H9 (cell line): ENCODE measurements around the gene MPHOSPH8. TPM values are rescaled to one million over a fixed set of nuclear protein-coding genes. Genes with fewer than 3 reads are reported as not detected.

Experiments
- DNase-seq: peaks from one replicate; pipeline ENCODE4 v3.0.0-alpha.2; 2017
- H2AFZ ChIP-seq: one replicate; pipeline ENCODE4 v1.6.1; 2013; ENCODE audit warnings: mild to moderate bottlenecking, low read length, control low read depth, moderate library complexity
- H2AK5ac ChIP-seq: 2 replicates; pipeline ENCODE4 v1.6.1; 2013; ENCODE audit warnings: low read length, control low read depth, mixed read lengths; ENCODE audit not compliant: insufficient read length
- H2BK120ac ChIP-seq: one replicate; pipeline ENCODE4 v1.6.1; 2013; ENCODE audit warnings: low read depth, mild to moderate bottlenecking, low read length, control low read depth, inconsistent platforms; ENCODE audit not compliant: poor library complexity, severe bottlenecking
- H2BK12ac ChIP-seq: 2 replicates; pipeline ENCODE4 v1.6.1; 2013; ENCODE audit warnings: low read length, control low read depth, mixed read lengths, low read depth; ENCODE audit not compliant: insufficient read length
- H2BK15ac ChIP-seq: 2 replicates; pipeline ENCODE4 v1.6.1; 2013; ENCODE audit warnings: low read depth, low read length, control low read depth
- H2BK20ac ChIP-seq: one replicate; pipeline ENCODE4 v1.6.1; 2013; ENCODE audit warnings: low read depth, mild to moderate bottlenecking, low read length, control low read depth, inconsistent platforms; ENCODE audit not compliant: poor library complexity, severe bottlenecking
- H2BK5ac ChIP-seq: 2 replicates; pipeline ENCODE4 v1.6.1; 2013; ENCODE audit warnings: low read length, control low read depth, mixed read lengths; ENCODE audit not compliant: insufficient read length
- H3K14ac ChIP-seq: 2 replicates; pipeline ENCODE4 v1.6.1; 2013; ENCODE audit warnings: low read length, control low read depth; ENCODE audit not compliant: insufficient read depth
- H3K18ac ChIP-seq: 2 replicates; pipeline ENCODE4 v1.6.1; 2013; ENCODE audit warnings: low read depth, mild to moderate bottlenecking, mixed read lengths, low read length, control low read depth; ENCODE audit not compliant: insufficient read length
- H3K23ac ChIP-seq: 2 replicates; pipeline ENCODE4 v1.6.1; 2013; ENCODE audit warnings: low read length, control low read depth, mixed read lengths, low read depth; ENCODE audit not compliant: insufficient read length
- H3K23me2 ChIP-seq: 2 replicates; pipeline ENCODE4 v1.6.1; 2013; ENCODE audit warnings: low read depth, mild to moderate bottlenecking, mixed read lengths, low read length, control low read depth; ENCODE audit not compliant: insufficient read length, poor library complexity, severe bottlenecking
- H3K27ac ChIP-seq: 2 replicates; pipeline ENCODE4 v1.5.1; 2013; ENCODE audit warnings: low read length, control low read depth, mixed read lengths, low read depth; ENCODE audit not compliant: insufficient read length
- H3K27me3 ChIP-seq: 2 replicates; pipeline ENCODE4 v1.6.1; 2013; ENCODE audit warnings: low read length, control low read depth, inconsistent platforms; ENCODE audit not compliant: insufficient read depth
- H3K4ac ChIP-seq: 2 replicates; pipeline ENCODE4 v1.6.1; 2013; ENCODE audit warnings: low read depth, mild to moderate bottlenecking, control low read depth, inconsistent platforms, low read length, moderate library complexity
- H3K4me1 ChIP-seq: 2 replicates; pipeline ENCODE4 v1.6.1; 2013; ENCODE audit warnings: low read length, control low read depth, inconsistent platforms; ENCODE audit not compliant: insufficient read depth
- H3K4me2 ChIP-seq: 2 replicates; pipeline ENCODE4 v1.6.1; 2013; ENCODE audit warnings: low read length, control low read depth, mixed read lengths; ENCODE audit not compliant: insufficient read length, insufficient read depth
- H3K56ac ChIP-seq: 2 replicates; pipeline ENCODE4 v1.6.1; 2013; ENCODE audit warnings: low read depth, mild to moderate bottlenecking, mixed read lengths, low read length, control low read depth; ENCODE audit not compliant: insufficient read length
- H3K79me1 ChIP-seq: 2 replicates; pipeline ENCODE4 v1.6.1; 2013; ENCODE audit warnings: low read depth, mild to moderate bottlenecking, moderate library complexity, low read length, control low read depth, inconsistent platforms; ENCODE audit not compliant: insufficient read depth, poor library complexity, severe bottlenecking
- H3K79me2 ChIP-seq: 2 replicates; pipeline ENCODE4 v1.6.1; 2013; ENCODE audit warnings: low read length, control low read depth, inconsistent platforms; ENCODE audit not compliant: insufficient read depth
- H3K9ac ChIP-seq: 2 replicates; pipeline ENCODE4 v1.6.1; 2013; ENCODE audit warnings: low read length, control low read depth, mixed read lengths; ENCODE audit not compliant: insufficient read length; ENCODE audit errors: extremely low read depth
- H3K9me3 ChIP-seq: one replicate; pipeline ENCODE4 v1.6.1; 2013; ENCODE audit warnings: low read depth, low read length, inconsistent platforms; ENCODE audit not compliant: control insufficient read depth
- H3T11ph ChIP-seq: one replicate; pipeline ENCODE4 v1.6.1; 2013; ENCODE audit warnings: mild to moderate bottlenecking, low read length, control low read depth, inconsistent platforms
- H4K20me1 ChIP-seq: one replicate; pipeline ENCODE4 v1.6.1; 2013; ENCODE audit not compliant: control insufficient read depth, insufficient read length, insufficient read depth
- H4K5ac ChIP-seq: 2 replicates; pipeline ENCODE4 v1.6.1; 2013; ENCODE audit warnings: low read depth, mild to moderate bottlenecking, mixed read lengths, low read length, control low read depth; ENCODE audit not compliant: insufficient read length
- H4K8ac ChIP-seq: replicated peaks from 2 replicates; pipeline ENCODE4 v1.6.1; 2013; ENCODE audit warnings: low read length, control low read depth, mixed read lengths, low read depth; ENCODE audit not compliant: insufficient read length
- H4K91ac ChIP-seq: 2 replicates; pipeline ENCODE4 v1.6.1; 2013; ENCODE audit warnings: low read depth, mild to moderate bottlenecking, moderate library complexity, mixed read lengths, low read length, control low read depth; ENCODE audit not compliant: insufficient read length
- H3K27ac Mint-ChIP-seq, 3 experiments: 2 replicates in 2 of 3; 3 replicates in 1 of 3; pipeline ENCODE4 v1.8.0; 2020 to 2021; ENCODE audit warnings: mixed read lengths in 3 of 3, mild to moderate bottlenecking in 1 of 3, moderate library complexity in 1 of 3
- H3K27me3 Mint-ChIP-seq: 2 replicates; pipeline ENCODE4 v1.8.0; 2021; ENCODE audit warnings: low read depth, mild to moderate bottlenecking, moderate library complexity, mixed read lengths
- H3K36me3 Mint-ChIP-seq, 3 experiments: 2 replicates in 2 of 3; 3 replicates in 1 of 3; pipeline ENCODE4 v1.8.0; 2020 to 2021; ENCODE audit warnings: low read depth in 3 of 3, mixed read lengths in 3 of 3; ENCODE audit not compliant: insufficient read depth in 1 of 3
- H3K4me1 Mint-ChIP-seq, 2 experiments: 2 replicates each; pipeline ENCODE4 v1.8.0; 2020; ENCODE audit warnings: mixed read lengths in 2 of 2
- H3K4me3 Mint-ChIP-seq, 2 experiments: 2 replicates in 1 of 2; 3 replicates in 1 of 2; pipeline ENCODE4 v1.8.0; 2020 to 2021; ENCODE audit warnings: mild to moderate bottlenecking in 2 of 2, mixed read lengths in 2 of 2, moderate library complexity in 1 of 2
- H3K9me3 Mint-ChIP-seq, 2 experiments: 2 replicates in 1 of 2; 3 replicates in 1 of 2; pipeline ENCODE4 v1.8.0; 2020; ENCODE audit warnings: mild to moderate bottlenecking in 2 of 2, mixed read lengths in 2 of 2, moderate library complexity in 1 of 2
- WGBS: extraction: QIAGEN DNeasy Blood & Tissue Kit; methylation state at CpG from one replicate; pipeline ENCODE4 v1.1.7; 2013; ENCODE audit warnings: missing lambda C conversion rate, low lambda C conversion rate, mixed read lengths; ENCODE audit not compliant: insufficient read length; ENCODE audit errors: extremely low coverage; 5-methylcytosine and 5-hydroxymethylcytosine counted together
- total RNA-seq: library from RNA; stranded (reverse); gene quantifications from 2 replicates; pipeline ENCODE4 v1.2.1, GENCODE V29; 2021
- TF ChIP-seq, protein P1 (sequence below): fragments of 200-600 bp; sonication (generic); conservative IDR thresholded peaks from 3 replicates; pipeline ENCODE4 v1.8.0; 2021; ENCODE audit warnings: antibody characterized with exemption, mild to moderate bottlenecking

Gene MPHOSPH8
- total RNA-seq, 1 experiment from 2014 or later = 21.1 TPM

DNA sequence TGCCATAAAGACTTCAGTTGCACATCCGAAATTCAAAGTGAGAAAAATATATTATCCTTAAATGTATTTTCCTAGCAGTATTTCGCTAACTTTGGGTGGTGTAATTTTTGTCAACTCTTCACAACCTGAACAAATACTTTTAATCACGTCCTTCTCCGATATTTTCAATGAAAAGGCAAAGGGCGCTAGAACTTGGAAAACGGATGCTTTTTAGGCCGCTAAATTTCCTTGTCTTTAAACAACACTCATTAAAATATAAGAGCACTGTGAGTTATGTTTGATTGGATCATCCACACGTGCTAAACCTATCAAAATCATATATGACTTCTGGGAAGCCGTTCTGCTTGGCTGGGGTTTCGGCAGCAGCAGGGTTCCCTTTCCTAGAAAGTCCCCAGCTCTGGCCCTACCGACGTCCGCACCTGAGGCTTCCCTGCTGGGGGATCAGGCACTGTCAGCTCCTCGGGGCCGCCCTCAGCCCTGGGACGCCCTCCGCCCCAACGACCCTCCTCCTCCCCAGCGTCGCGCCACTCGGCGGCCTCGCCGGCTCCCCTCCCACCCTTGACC lies 462 bp upstream of the MPHOSPH8 start:
- no peak overlapping the region for H4K91ac ChIP-seq
- peak overlapping the region; percentile 39 for H3K4me2 ChIP-seq
- H3K27ac ChIP-seq = no peak overlapping the region
- H3K18ac ChIP-seq = no peak overlapping the region
- no peaks in the 10 kb centered on the region for H3K23me2 ChIP-seq
- H3K79me1 ChIP-seq = no peaks in the 10 kb centered on the region
- H3K9me3 ChIP-seq = peaks cover 8% of the 10 kb centered on the region
- H3K14ac ChIP-seq = no peak overlapping the region
- no peak overlapping the region for H3K9ac ChIP-seq
- no peak overlapping the region for H4K8ac ChIP-seq
- no peak overlapping the region for H3K23ac ChIP-seq
- TF ChIP-seq, protein P1, sequence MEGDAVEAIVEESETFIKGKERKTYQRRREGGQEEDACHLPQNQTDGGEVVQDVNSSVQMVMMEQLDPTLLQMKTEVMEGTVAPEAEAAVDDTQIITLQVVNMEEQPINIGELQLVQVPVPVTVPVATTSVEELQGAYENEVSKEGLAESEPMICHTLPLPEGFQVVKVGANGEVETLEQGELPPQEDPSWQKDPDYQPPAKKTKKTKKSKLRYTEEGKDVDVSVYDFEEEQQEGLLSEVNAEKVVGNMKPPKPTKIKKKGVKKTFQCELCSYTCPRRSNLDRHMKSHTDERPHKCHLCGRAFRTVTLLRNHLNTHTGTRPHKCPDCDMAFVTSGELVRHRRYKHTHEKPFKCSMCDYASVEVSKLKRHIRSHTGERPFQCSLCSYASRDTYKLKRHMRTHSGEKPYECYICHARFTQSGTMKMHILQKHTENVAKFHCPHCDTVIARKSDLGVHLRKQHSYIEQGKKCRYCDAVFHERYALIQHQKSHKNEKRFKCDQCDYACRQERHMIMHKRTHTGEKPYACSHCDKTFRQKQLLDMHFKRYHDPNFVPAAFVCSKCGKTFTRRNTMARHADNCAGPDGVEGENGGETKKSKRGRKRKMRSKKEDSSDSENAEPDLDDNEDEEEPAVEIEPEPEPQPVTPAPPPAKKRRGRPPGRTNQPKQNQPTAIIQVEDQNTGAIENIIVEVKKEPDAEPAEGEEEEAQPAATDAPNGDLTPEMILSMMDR = no peak
- no peak overlapping the region for H2BK15ac ChIP-seq
- no peak overlapping the region for H2BK12ac ChIP-seq
- no CpG with 5 or more reads among the region's 25 CpGs for WGBS
- no peaks in the 10 kb centered on the region for H4K20me1 ChIP-seq
- H3K9me3 Mint-ChIP-seq = peaks cover 33 to 34% of the 10 kb centered on the region in 2 experiments
- H3K27me3 Mint-ChIP-seq = no peaks in the 10 kb centered on the region
- no peak overlapping the region for H3T11ph ChIP-seq
- H3K4me1 Mint-ChIP-seq = peaks cover 14 to 15% of the 10 kb centered on the region in 2 experiments
- H3K79me2 ChIP-seq = peaks cover 3% of the 10 kb centered on the region; the same call in 1 of the 2 replicates
- H4K5ac ChIP-seq = no peak overlapping the region
- H3K4me3 Mint-ChIP-seq = peak overlapping the region; percentile 100
- no peak overlapping the region for H3K4ac ChIP-seq
- H2BK120ac ChIP-seq = no peak overlapping the region
- peaks cover 23 to 29% (median 24%) of the 10 kb centered on the region in 3 experiments for H3K36me3 Mint-ChIP-seq
- H3K27ac Mint-ChIP-seq = peak overlapping the region in 2 of 3 experiments; percentile 22 to 49; a peak in 1 of 7 replicates
- no peak overlapping the region for H2BK20ac ChIP-seq
- no peak overlapping the region for H2AK5ac ChIP-seq
- H3K27me3 ChIP-seq = no peaks in the 10 kb centered on the region
- H2BK5ac ChIP-seq = no peak overlapping the region
- H3K56ac ChIP-seq = no peak overlapping the region
- no peak overlapping the region for H2AFZ ChIP-seq
- no peaks in the 10 kb centered on the region; the same call in 1 of the 2 replicates for H3K4me1 ChIP-seq
- DNase-seq = no peak
